Measurements from ENCODE around the gene RIT2. TPM values are rescaled to one million over a fixed set of nuclear protein-coding genes. Genes with fewer than 3 reads are reported as not detected.

The RIT2 gene
- total RNA-seq, 1 experiment from 2014 or later, result not detected

DNA sequence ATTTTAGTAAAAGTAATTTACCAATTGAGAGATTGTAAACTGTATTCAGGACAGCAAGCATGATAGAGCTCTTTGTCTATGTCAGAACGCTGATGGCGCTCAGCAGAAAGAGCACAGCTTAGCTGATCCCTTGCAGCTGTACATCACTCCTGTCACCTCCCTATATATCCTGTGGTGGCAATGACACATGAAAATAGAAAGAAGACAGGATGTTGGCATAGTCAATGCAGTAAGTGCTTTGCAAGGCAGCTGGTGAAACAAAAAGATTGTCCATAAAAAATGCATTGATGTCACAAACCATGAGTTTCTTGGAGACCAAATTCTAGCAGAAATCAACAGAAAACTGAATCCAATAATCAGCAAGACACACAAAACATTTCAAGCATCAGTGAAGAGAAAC, 221.5 kb downstream of the RIT2 start:
- no peak overlapping the region for H3K4me3 ChIP-seq (ENCODE audit: low read depth, low read length)
- Mint-ChIP-seq H3K4me3 (ENCODE audit: unreplicated experiment) (no peak overlapping the region), H3K27me3 (ENCODE audit: insufficient read depth, unreplicated experiment) (no peaks in the 10 kb centered on the region), H3K9me3 (ENCODE audit: unreplicated experiment) (no peaks in the 10 kb centered on the region), H3K27ac (ENCODE audit: unreplicated experiment) (no peak overlapping the region), H3K4me1 (ENCODE audit: low read depth, unreplicated experiment) (no peaks in the 10 kb centered on the region), H3K36me3 (ENCODE audit: insufficient read depth, unreplicated experiment) (no peaks in the 10 kb centered on the region)
- no peaks in the 10 kb centered on the region for H3K9me3 ChIP-seq
- BruUV-seq (replicated peaks), result no TSS peak
- ChIA-PET CTCF (no interaction called here), POLR2A (no interaction called here)
- H3K36me3 ChIP-seq (ENCODE audit: control insufficient read depth, insufficient read depth, low read length), result no peaks in the 10 kb centered on the region
- H3K27me3 ChIP-seq (replicated peaks; ENCODE audit: control insufficient read depth, insufficient read depth, low read length), result no peaks in the 10 kb centered on the region
- intact Hi-C loops (cut with micrococcal nuclease; ENCODE audit: unreplicated experiment), result no loop called here
- no peaks in the 10 kb centered on the region for H3K4me1 ChIP-seq
- no peak for DNase-seq
- TF ChIP-seq, protein P1, sequence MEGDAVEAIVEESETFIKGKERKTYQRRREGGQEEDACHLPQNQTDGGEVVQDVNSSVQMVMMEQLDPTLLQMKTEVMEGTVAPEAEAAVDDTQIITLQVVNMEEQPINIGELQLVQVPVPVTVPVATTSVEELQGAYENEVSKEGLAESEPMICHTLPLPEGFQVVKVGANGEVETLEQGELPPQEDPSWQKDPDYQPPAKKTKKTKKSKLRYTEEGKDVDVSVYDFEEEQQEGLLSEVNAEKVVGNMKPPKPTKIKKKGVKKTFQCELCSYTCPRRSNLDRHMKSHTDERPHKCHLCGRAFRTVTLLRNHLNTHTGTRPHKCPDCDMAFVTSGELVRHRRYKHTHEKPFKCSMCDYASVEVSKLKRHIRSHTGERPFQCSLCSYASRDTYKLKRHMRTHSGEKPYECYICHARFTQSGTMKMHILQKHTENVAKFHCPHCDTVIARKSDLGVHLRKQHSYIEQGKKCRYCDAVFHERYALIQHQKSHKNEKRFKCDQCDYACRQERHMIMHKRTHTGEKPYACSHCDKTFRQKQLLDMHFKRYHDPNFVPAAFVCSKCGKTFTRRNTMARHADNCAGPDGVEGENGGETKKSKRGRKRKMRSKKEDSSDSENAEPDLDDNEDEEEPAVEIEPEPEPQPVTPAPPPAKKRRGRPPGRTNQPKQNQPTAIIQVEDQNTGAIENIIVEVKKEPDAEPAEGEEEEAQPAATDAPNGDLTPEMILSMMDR (IDR thresholded peaks at IDR 0.05; ENCODE audit: insufficient read depth in 1 of 2, low read depth in 1 of 2, low read length in 1 of 2, severe bottlenecking in 1 of 2, unreplicated experiment in 1 of 2), result no peak

DNA sequence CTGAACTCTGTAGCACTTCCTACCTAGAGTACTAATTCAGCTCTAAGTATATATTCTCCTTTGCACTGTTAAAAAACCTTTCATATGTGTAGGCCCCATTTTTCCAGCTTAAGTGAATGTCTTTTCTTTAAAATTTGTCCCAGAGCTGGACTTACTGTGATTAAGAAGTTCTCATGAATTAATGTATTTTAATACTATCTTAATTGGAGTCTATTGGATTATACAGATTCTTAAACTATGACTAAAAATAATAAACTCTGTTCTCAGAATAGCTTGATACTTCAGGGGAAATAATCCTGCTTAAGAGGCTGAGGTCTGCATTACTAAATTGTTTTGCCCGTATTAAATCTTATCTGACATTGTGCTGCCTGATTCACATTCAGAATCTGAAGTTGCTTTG, 223.3 kb downstream of the RIT2 start:
- Histone ChIP-seq H3K4me1 (no peaks in the 10 kb centered on the region), H3K36me3 (ENCODE audit: control insufficient read depth, insufficient read depth, low read length) (no peaks in the 10 kb centered on the region), H3K9me3 (no peaks in the 10 kb centered on the region), H3K27me3 (replicated peaks; ENCODE audit: control insufficient read depth, insufficient read depth, low read length) (no peaks in the 10 kb centered on the region), H3K4me3 (ENCODE audit: low read depth, low read length) (no peak overlapping the region)
- H3K4me3 Mint-ChIP-seq (ENCODE audit: unreplicated experiment), result no peak overlapping the region
- TF ChIP-seq, protein P1 (IDR thresholded peaks at IDR 0.05; ENCODE audit: insufficient read depth in 1 of 2, low read depth in 1 of 2, low read length in 1 of 2, severe bottlenecking in 1 of 2, unreplicated experiment in 1 of 2), result no peak
- H3K27ac Mint-ChIP-seq (ENCODE audit: unreplicated experiment), result no peak overlapping the region
- no peaks in the 10 kb centered on the region for H3K36me3 Mint-ChIP-seq (ENCODE audit: insufficient read depth, unreplicated experiment)
- H3K9me3 Mint-ChIP-seq (ENCODE audit: unreplicated experiment), result no peaks in the 10 kb centered on the region
- no peaks in the 10 kb centered on the region for H3K27me3 Mint-ChIP-seq (ENCODE audit: insufficient read depth, unreplicated experiment)
- H3K4me1 Mint-ChIP-seq (ENCODE audit: low read depth, unreplicated experiment), result no peaks in the 10 kb centered on the region
- POLR2A ChIA-PET, result no interaction called here
- CTCF ChIA-PET, result no interaction called here
- no TSS peak for BruUV-seq (replicated peaks)
- no peak for DNase-seq
- intact Hi-C loops (cut with micrococcal nuclease; ENCODE audit: unreplicated experiment), result no loop called here

- intact Hi-C loops (cut with micrococcal nuclease; ENCODE audit: unreplicated experiment), result no loop called here
- H3K4me1 Mint-ChIP-seq (ENCODE audit: low read depth, unreplicated experiment), result no peaks in the 10 kb centered on the region
- ChIA-PET POLR2A (no interaction called here), CTCF (no interaction called here)
- TF ChIP-seq, protein P1 (IDR thresholded peaks at IDR 0.05; ENCODE audit: insufficient read depth in 1 of 2, low read depth in 1 of 2, low read length in 1 of 2, severe bottlenecking in 1 of 2, unreplicated experiment in 1 of 2), result no peak
- no peak overlapping the region for H3K27ac Mint-ChIP-seq (ENCODE audit: unreplicated experiment)
- Histone ChIP-seq H3K4me3 (ENCODE audit: low read depth, low read length) (no peak overlapping the region), H3K4me1 (no peaks in the 10 kb centered on the region), H3K36me3 (ENCODE audit: control insufficient read depth, insufficient read depth, low read length) (no peaks in the 10 kb centered on the region), H3K27me3 (replicated peaks; ENCODE audit: control insufficient read depth, insufficient read depth, low read length) (no peaks in the 10 kb centered on the region), H3K9me3 (no peaks in the 10 kb centered on the region)
- H3K4me3 Mint-ChIP-seq (ENCODE audit: unreplicated experiment), result no peak overlapping the region
- H3K27me3 Mint-ChIP-seq (ENCODE audit: insufficient read depth, unreplicated experiment), result no peaks in the 10 kb centered on the region
- H3K9me3 Mint-ChIP-seq (ENCODE audit: unreplicated experiment), result no peaks in the 10 kb centered on the region
- no peaks in the 10 kb centered on the region for H3K36me3 Mint-ChIP-seq (ENCODE audit: insufficient read depth, unreplicated experiment)
- BruUV-seq (replicated peaks), result no TSS peak
- no peak for DNase-seq
Observed at GRCh38 chr18:42891705-42892104, 223.8 kb downstream of the RIT2 start.
